GM20000 (cell line): ENCODE measurements around the gene BBOF1.

Experiments used
- DNase-seq: peaks from one replicate; pipeline ENCODE4 v3.0.0; 2012; ENCODE audit warnings: low spot score
- TF ChIP-seq, protein P1 (sequence below): IDR thresholded peaks from 2 replicates; pipeline ENCODE4 v1.5.1; 2012; ENCODE audit warnings: mild to moderate bottlenecking, control low read depth; ENCODE audit errors: extremely low read depth, missing control alignments

BBOF1 gene

GRCh38 chr14:74083161-74083560, 64.0 kb downstream of the BBOF1 start:
- no peak for DNase-seq
- TF ChIP-seq, protein P1, sequence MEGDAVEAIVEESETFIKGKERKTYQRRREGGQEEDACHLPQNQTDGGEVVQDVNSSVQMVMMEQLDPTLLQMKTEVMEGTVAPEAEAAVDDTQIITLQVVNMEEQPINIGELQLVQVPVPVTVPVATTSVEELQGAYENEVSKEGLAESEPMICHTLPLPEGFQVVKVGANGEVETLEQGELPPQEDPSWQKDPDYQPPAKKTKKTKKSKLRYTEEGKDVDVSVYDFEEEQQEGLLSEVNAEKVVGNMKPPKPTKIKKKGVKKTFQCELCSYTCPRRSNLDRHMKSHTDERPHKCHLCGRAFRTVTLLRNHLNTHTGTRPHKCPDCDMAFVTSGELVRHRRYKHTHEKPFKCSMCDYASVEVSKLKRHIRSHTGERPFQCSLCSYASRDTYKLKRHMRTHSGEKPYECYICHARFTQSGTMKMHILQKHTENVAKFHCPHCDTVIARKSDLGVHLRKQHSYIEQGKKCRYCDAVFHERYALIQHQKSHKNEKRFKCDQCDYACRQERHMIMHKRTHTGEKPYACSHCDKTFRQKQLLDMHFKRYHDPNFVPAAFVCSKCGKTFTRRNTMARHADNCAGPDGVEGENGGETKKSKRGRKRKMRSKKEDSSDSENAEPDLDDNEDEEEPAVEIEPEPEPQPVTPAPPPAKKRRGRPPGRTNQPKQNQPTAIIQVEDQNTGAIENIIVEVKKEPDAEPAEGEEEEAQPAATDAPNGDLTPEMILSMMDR = no peak

- TF ChIP-seq, protein P1 = no peak
- DNase-seq = no peak
These were observed 64.7 kb downstream of the BBOF1 start for GRCh38 chr14:74083784-74084276.

- peak; percentile 96 for DNase-seq
- TF ChIP-seq, protein P1 = no peak
These were observed 65.3 kb downstream of the BBOF1 start, which contains the start of the genes ALDH6A1 and LIN52 for GRCh38 chr14:74084277-74085046. Gene ALDH6A1, minus strand, starts transcription at chr14:74084453. Its CDS starts 59 bp downstream, at chr14:74084394. Gene LIN52, plus strand, starts transcription at chr14:74084956. Its CDS starts 19 bp downstream, at chr14:74084975.

- peak; percentile 13 for DNase-seq
- TF ChIP-seq, protein P1 = no peak
These were observed 66.0 kb downstream of the BBOF1 start for GRCh38 chr14:74085047-74085637.

- peak; percentile 51 for DNase-seq
- TF ChIP-seq, protein P1 = no peak
These were observed 66.7 kb downstream of the BBOF1 start for GRCh38 chr14:74085828-74086227.

- DNase-seq = no peak
- TF ChIP-seq, protein P1 = no peak
These were observed 70.3 kb downstream of the BBOF1 start for GRCh38 chr14:74089251-74090020.

- no peak for DNase-seq
- TF ChIP-seq, protein P1 = no peak
These were observed 86.2 kb downstream of the BBOF1 start for GRCh38 chr14:74105381-74105780.
